GM12873 (cell line): ENCODE results near the gene TMEM169.

Source experiments
- TF ChIP-seq, protein P1 (sequence below): IDR thresholded peaks from 2 replicates; pipeline ENCODE4 v1.5.1; 2012; ENCODE audit warnings: low read depth, mild to moderate bottlenecking, moderate library complexity, low read length, control low read depth; ENCODE audit not compliant: insufficient read depth; ENCODE audit errors: missing control alignments

TMEM169 gene

DNA sequence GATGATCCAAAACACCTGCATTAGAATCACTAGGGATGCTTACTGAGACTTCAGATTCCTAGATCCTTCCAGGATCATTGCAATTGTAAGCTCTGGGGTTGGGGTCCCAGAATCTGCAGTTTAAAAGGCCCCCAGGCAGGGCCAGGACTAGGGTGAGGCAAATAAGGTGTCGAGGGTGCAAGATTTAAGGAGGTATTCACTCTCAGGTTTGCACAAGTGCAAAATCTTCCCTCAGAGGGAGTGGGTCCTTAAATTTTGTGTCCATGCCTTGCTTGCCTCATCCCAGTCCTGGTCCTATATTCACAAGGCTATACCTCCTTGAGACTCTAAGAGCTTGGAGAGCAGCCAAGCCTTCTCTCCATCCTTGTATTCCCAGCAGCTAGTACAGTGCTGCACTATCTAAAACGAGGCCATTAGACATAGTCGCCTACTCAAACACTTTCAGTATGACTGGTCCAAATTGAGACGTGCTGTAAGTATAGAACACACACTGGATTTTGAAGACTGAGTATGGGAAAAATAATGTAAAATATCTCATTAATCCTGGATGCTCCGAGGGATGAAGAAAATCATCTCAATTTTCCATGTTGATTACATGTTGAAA, 36.7 kb upstream of the TMEM169 start:
- TF ChIP-seq, protein P1, sequence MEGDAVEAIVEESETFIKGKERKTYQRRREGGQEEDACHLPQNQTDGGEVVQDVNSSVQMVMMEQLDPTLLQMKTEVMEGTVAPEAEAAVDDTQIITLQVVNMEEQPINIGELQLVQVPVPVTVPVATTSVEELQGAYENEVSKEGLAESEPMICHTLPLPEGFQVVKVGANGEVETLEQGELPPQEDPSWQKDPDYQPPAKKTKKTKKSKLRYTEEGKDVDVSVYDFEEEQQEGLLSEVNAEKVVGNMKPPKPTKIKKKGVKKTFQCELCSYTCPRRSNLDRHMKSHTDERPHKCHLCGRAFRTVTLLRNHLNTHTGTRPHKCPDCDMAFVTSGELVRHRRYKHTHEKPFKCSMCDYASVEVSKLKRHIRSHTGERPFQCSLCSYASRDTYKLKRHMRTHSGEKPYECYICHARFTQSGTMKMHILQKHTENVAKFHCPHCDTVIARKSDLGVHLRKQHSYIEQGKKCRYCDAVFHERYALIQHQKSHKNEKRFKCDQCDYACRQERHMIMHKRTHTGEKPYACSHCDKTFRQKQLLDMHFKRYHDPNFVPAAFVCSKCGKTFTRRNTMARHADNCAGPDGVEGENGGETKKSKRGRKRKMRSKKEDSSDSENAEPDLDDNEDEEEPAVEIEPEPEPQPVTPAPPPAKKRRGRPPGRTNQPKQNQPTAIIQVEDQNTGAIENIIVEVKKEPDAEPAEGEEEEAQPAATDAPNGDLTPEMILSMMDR = no peak

DNA sequence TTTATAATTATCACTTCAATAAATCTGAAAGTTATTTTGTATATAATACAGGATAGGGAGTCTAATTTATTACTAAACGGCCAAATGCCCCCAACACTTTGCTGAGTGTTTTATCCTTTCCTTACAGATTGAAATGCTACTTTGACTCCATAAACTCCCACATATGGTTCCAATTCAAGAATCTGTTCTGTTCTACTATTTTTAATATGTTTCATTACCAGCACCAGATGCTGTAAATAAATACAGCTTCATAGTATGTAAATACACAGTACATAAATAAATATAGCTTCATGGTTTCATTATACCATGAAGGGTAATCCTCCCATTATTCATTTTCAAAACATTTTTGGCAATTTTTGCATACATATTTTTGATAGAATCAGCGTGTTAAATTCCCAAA, 34.3 kb upstream of the TMEM169 start:
- TF ChIP-seq, protein P1 = no peak

DNA sequence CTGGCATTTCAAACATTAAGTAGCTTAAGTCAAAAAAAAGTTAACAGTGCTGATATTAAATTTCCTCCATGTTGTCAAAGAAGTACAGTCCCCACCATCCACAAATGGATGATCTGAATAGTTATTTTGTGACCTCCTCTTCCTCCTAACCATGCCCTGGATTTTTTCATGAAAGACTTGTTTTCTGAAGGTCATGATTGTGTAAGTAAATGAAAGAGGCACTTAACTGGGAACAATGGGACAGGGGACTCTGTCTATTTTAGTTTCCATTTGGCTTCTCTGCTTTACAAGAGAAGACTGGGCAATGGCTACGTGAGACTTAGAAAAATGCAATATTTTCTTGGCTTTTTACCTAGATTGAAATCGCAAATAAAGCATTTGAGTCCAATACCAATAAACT, 32.3 kb upstream of the TMEM169 start:
- TF ChIP-seq, protein P1 = no peak

DNA sequence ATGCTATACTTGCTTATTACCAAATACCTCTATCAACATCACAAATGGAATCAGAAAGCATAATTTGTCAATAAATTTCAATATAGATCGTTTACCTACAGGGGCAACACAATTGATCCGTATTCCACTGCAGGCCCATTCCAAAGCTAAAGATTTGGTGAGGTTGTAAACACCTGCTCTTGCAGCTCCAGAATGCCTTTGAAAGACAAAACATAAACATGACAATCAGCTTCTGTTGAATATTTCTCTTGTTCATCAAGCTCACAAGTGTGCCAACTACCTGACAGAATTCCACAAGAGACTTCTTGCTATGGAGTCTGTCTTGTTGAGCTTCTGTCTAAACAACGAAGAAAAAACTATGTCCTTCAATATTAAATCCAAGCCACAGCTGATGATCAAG, 30.4 kb upstream of the TMEM169 start:
- TF ChIP-seq, protein P1 = no peak

DNA sequence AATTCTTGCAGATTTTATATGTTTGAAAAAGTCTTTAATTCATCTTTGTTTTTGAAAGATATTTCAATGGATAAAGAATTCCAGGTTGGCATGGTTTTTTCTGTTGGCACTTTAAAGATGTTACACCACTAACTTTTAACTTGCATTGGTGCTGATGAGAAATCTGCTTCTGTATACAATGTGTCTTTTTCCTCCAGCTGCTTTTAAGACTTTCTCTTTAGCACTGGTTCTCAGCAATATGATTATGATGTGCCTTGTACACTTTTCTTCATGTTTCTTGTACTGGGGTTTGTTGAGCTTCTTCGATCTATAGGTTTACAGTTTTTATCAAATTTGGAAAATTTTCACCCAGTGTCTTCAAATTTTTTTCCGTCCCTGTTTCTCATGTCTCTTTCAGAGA, 29.3 kb upstream of the TMEM169 start:
- TF ChIP-seq, protein P1 = no peak

DNA sequence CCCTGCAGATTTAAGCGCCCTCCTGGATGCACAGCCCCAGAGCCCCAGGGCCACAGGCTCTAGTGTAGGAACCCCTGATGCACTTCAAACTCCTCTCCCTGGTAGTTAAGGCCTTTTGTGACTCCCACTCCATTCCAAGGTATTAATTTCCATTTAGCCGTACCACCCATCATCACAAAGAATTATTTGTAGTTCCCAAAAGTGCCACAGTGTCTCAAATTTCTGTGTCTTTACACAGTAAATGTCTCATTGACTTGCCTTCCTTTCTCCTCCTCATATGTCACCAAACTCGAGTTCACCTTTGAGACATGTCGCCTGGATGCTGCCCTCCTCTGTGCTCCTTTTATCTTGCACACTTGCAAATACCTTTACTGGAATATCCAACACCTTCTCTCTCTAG, 26.0 kb upstream of the TMEM169 start:
- TF ChIP-seq, protein P1 = no peak

DNA sequence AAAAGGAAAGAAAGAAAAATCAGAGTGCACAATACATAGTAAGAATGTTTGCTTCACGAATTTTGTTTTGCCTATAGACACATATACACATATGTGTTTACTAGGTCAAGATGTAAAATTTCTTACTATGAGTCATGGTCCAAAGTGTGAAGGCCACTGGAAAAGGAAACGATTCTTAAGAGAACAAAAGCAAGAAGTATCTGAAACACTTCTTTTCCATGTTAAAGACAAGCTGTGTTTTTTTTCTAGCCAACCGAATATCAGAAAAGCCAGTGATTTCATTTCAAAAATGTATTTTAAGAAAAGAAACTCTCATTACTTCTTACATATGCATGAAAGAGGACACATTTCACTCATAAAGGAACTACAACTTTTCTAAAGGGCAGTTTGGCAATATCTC, 25.0 kb upstream of the TMEM169 start:
- TF ChIP-seq, protein P1 = no peak
